ENCODE measurements around the gene RAB44.

The RAB44 gene

GRCh38 chr6:36668591-36668990 is 29.0 kb upstream of the RAB44 start:
- H3K4me3 ChIP-seq (ENCODE audit: control insufficient read depth, low read depth, low read length): no peak overlapping the region
- no peak for TF ChIP-seq CTCF (conservative IDR thresholded peaks at IDR 0.05; ENCODE audit: control insufficient read depth, insufficient read depth, low read depth, low read length)
- DNase-seq (ENCODE audit: low read depth): no peak

- no peak for DNase-seq (ENCODE audit: low read depth)
- TF ChIP-seq CTCF (conservative IDR thresholded peaks at IDR 0.05; ENCODE audit: control insufficient read depth, insufficient read depth, low read depth, low read length): no peak
- H3K4me3 ChIP-seq (ENCODE audit: control insufficient read depth, low read depth, low read length): no peak overlapping the region
Measured at GRCh38 chr6:36669002-36669401, 28.6 kb upstream of the RAB44 start.

- no peak for TF ChIP-seq CTCF (conservative IDR thresholded peaks at IDR 0.05; ENCODE audit: control insufficient read depth, insufficient read depth, low read depth, low read length)
- DNase-seq (ENCODE audit: low read depth): no peak
- no peak overlapping the region for H3K4me3 ChIP-seq (ENCODE audit: control insufficient read depth, low read depth, low read length)
Measured at GRCh38 chr6:36670271-36670670, 27.4 kb upstream of the RAB44 start.

GRCh38 chr6:36671687-36672375 is 25.8 kb upstream of the RAB44 start:
- no peak for DNase-seq (ENCODE audit: low read depth)
- no peak overlapping the region for H3K4me3 ChIP-seq (ENCODE audit: control insufficient read depth, low read depth, low read length)
- no peak for TF ChIP-seq CTCF (conservative IDR thresholded peaks at IDR 0.05; ENCODE audit: control insufficient read depth, insufficient read depth, low read depth, low read length)

GRCh38 chr6:36673882-36674281 is 23.7 kb upstream of the RAB44 start:
- no peak for DNase-seq (ENCODE audit: low read depth)
- H3K4me3 ChIP-seq (ENCODE audit: control insufficient read depth, low read depth, low read length): no peak overlapping the region
- TF ChIP-seq CTCF (conservative IDR thresholded peaks at IDR 0.05; ENCODE audit: control insufficient read depth, insufficient read depth, low read depth, low read length): no peak

GRCh38 chr6:36674942-36675341 is 22.7 kb upstream of the RAB44 start:
- no peak for TF ChIP-seq CTCF (conservative IDR thresholded peaks at IDR 0.05; ENCODE audit: control insufficient read depth, insufficient read depth, low read depth, low read length)
- H3K4me3 ChIP-seq (ENCODE audit: control insufficient read depth, low read depth, low read length): no peak overlapping the region

More at GRCh38 chr6:36674942-36675341, 22.7 kb upstream of the RAB44 start:
- DNase-seq (ENCODE audit: low read depth): no peak

All from fibroblast of mammary gland (primary cell).